ENCODE measurements around the gene SPATA13.

DNA sequence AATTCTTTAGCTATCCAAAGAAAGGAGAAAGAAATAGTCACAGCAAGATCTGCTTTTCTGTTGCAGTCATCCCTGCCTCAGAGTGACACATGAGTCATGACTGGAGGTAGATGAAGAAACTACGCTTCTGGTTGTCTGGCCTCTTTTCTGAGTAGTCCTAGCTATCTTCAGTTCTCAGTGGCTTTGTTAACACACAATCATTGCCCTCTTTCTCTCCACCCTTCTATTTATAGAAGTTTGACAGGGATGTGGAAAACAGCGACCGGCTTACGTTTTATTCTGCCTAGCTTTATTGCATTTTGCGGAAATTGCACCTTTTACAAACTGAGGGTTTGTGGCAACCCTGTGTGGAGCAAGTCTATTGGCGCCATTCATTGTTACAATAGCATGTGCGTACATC, 26.7 kb downstream of the SPATA13 start:
- TF ChIP-seq, protein P1, sequence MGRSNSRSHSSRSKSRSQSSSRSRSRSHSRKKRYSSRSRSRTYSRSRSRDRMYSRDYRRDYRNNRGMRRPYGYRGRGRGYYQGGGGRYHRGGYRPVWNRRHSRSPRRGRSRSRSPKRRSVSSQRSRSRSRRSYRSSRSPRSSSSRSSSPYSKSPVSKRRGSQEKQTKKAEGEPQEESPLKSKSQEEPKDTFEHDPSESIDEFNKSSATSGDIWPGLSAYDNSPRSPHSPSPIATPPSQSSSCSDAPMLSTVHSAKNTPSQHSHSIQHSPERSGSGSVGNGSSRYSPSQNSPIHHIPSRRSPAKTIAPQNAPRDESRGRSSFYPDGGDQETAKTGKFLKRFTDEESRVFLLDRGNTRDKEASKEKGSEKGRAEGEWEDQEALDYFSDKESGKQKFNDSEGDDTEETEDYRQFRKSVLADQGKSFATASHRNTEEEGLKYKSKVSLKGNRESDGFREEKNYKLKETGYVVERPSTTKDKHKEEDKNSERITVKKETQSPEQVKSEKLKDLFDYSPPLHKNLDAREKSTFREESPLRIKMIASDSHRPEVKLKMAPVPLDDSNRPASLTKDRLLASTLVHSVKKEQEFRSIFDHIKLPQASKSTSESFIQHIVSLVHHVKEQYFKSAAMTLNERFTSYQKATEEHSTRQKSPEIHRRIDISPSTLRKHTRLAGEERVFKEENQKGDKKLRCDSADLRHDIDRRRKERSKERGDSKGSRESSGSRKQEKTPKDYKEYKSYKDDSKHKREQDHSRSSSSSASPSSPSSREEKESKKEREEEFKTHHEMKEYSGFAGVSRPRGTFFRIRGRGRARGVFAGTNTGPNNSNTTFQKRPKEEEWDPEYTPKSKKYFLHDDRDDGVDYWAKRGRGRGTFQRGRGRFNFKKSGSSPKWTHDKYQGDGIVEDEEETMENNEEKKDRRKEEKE (IDR thresholded peaks at IDR 0.05): no peak
- TF ChIP-seq, protein P2, sequence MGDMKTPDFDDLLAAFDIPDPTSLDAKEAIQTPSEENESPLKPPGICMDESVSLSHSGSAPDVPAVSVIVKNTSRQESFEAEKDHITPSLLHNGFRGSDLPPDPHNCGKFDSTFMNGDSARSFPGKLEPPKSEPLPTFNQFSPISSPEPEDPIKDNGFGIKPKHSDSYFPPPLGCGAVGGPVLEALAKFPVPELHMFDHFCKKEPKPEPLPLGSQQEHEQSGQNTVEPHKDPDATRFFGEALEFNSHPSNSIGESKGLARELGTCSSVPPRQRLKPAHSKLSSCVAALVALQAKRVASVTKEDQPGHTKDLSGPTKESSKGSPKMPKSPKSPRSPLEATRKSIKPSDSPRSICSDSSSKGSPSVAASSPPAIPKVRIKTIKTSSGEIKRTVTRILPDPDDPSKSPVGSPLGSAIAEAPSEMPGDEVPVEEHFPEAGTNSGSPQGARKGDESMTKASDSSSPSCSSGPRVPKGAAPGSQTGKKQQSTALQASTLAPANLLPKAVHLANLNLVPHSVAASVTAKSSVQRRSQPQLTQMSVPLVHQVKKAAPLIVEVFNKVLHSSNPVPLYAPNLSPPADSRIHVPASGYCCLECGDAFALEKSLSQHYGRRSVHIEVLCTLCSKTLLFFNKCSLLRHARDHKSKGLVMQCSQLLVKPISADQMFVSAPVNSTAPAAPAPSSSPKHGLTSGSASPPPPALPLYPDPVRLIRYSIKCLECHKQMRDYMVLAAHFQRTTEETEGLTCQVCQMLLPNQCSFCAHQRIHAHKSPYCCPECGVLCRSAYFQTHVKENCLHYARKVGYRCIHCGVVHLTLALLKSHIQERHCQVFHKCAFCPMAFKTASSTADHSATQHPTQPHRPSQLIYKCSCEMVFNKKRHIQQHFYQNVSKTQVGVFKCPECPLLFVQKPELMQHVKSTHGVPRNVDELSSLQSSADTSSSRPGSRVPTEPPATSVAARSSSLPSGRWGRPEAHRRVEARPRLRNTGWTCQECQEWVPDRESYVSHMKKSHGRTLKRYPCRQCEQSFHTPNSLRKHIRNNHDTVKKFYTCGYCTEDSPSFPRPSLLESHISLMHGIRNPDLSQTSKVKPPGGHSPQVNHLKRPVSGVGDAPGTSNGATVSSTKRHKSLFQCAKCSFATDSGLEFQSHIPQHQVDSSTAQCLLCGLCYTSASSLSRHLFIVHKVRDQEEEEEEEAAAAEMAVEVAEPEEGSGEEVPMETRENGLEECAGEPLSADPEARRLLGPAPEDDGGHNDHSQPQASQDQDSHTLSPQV (IDR thresholded peaks at IDR 0.05): no peak
- TF ChIP-seq ZSCAN29 (IDR thresholded peaks at IDR 0.05) (no peak), EGR1 (IDR thresholded peaks at IDR 0.05; ENCODE audit: borderline replicate concordance in 1 of 2, low read depth in 2 of 2, low read length in 2 of 2) (no peak), HDAC6 (IDR thresholded peaks at IDR 0.05; ENCODE audit: unreplicated experiment) (no peak), EZH2 (IDR thresholded peaks at IDR 0.05; ENCODE audit: borderline replicate concordance, control insufficient read depth, low read depth, low read length) (no peak)
- TF ChIP-seq, protein P3, sequence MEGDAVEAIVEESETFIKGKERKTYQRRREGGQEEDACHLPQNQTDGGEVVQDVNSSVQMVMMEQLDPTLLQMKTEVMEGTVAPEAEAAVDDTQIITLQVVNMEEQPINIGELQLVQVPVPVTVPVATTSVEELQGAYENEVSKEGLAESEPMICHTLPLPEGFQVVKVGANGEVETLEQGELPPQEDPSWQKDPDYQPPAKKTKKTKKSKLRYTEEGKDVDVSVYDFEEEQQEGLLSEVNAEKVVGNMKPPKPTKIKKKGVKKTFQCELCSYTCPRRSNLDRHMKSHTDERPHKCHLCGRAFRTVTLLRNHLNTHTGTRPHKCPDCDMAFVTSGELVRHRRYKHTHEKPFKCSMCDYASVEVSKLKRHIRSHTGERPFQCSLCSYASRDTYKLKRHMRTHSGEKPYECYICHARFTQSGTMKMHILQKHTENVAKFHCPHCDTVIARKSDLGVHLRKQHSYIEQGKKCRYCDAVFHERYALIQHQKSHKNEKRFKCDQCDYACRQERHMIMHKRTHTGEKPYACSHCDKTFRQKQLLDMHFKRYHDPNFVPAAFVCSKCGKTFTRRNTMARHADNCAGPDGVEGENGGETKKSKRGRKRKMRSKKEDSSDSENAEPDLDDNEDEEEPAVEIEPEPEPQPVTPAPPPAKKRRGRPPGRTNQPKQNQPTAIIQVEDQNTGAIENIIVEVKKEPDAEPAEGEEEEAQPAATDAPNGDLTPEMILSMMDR (IDR thresholded peaks at IDR 0.05 in 2 of 3, conservative IDR thresholded peaks at IDR 0.05 in 1 of 3; ENCODE audit: control insufficient read depth in 2 of 3, extremely low read depth in 1 of 3, insufficient read depth in 1 of 3, low read depth in 3 of 3, low read length in 3 of 3): no peak
- TF ChIP-seq, protein P4, sequence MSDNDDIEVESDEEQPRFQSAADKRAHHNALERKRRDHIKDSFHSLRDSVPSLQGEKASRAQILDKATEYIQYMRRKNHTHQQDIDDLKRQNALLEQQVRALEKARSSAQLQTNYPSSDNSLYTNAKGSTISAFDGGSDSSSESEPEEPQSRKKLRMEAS (IDR thresholded peaks at IDR 0.05; ENCODE audit: low read depth, low read length): no peak

Measured in GM12878 (cell line).